Karpas-422 (cell line): Measurements from ENCODE around the gene NHS. TPM values are rescaled to one million over a fixed set of nuclear protein-coding genes. Genes with fewer than 3 reads are reported as not detected.

Experiments used
- DNase-seq: peaks from one replicate; pipeline ENCODE4 v3.0.0-alpha.2; 2015
- H2AFZ ChIP-seq: fragments of 200-600 bp; sonication (generic); 2 replicates; pipeline ENCODE4 v1.6.1; 2014; ENCODE audit warnings: antibody characterized with exemption, low read length, mixed read lengths
- H3K27ac ChIP-seq: fragments of 200-600 bp; sonication (generic); 2 replicates; pipeline ENCODE4 v1.5.1; 2014; ENCODE audit warnings: mild to moderate bottlenecking, low read length, moderate library complexity
- H3K27me3 ChIP-seq: fragments of 200-600 bp; sonication (generic); 2 replicates; pipeline ENCODE4 v1.6.1; 2014; ENCODE audit warnings: low read length, mixed read lengths
- H3K36me3 ChIP-seq: fragments of 200-600 bp; sonication (generic); 2 replicates; pipeline ENCODE4 v1.6.1; 2014; ENCODE audit warnings: low read length, mixed read lengths; ENCODE audit not compliant: insufficient read depth
- H3K4me1 ChIP-seq: fragments of 200-600 bp; sonication (generic); 2 replicates; pipeline ENCODE4 v1.6.1; 2014; ENCODE audit warnings: mild to moderate bottlenecking, low read length, mixed read lengths
- H3K4me2 ChIP-seq: fragments of 200-600 bp; sonication (generic); 2 replicates; pipeline ENCODE4 v1.6.1; 2014; ENCODE audit warnings: low read length, low read depth, mild to moderate bottlenecking; ENCODE audit not compliant: poor library complexity, severe bottlenecking
- H3K4me3 ChIP-seq: fragments of 200-600 bp; sonication (generic); 2 replicates; pipeline ENCODE4 v1.5.1; 2014; ENCODE audit warnings: mild to moderate bottlenecking, antibody characterized with exemption, low read length, mixed read lengths
- H3K79me2 ChIP-seq: fragments of 200-600 bp; sonication (generic); 2 replicates; pipeline ENCODE4 v1.6.1; 2014; ENCODE audit warnings: mild to moderate bottlenecking, low read length, mixed read lengths
- H3K9ac ChIP-seq: fragments of 200-600 bp; sonication (generic); 2 replicates; pipeline ENCODE4 v1.6.0; 2014; ENCODE audit warnings: low read length
- H3K9me2 ChIP-seq: fragments of 200-600 bp; sonication (generic), shearing (Covaris generic); replicated peaks from 2 replicates; pipeline ENCODE4 v1.6.0; 2014; ENCODE audit warnings: mild to moderate bottlenecking, low read length, moderate library complexity; ENCODE audit not compliant: insufficient read depth
- H3K9me3 ChIP-seq: fragments of 300-700, 200-600 bp; sonication (generic); 2 replicates; pipeline ENCODE4 v1.6.1; 2014; ENCODE audit warnings: low read length, mixed read lengths
- H4K20me1 ChIP-seq: fragments of 200-600 bp; sonication (generic); 2 replicates; pipeline ENCODE4 v1.6.1; 2014; ENCODE audit warnings: mild to moderate bottlenecking, antibody characterized with exemption, low read length, low read depth; ENCODE audit not compliant: insufficient read depth
- total RNA-seq: library from RNA; depleted of rRNA; stranded (reverse); fragments of >200 nt; shearing (Covaris generic); gene quantifications from 2 replicates; pipeline ENCODE4 v1.2.3, GENCODE V29; 2014; ENCODE audit warnings: low replicate concordance

Gene NHS
- total RNA-seq, 1 experiment from 2014 or later = 0.15 TPM

DNA sequence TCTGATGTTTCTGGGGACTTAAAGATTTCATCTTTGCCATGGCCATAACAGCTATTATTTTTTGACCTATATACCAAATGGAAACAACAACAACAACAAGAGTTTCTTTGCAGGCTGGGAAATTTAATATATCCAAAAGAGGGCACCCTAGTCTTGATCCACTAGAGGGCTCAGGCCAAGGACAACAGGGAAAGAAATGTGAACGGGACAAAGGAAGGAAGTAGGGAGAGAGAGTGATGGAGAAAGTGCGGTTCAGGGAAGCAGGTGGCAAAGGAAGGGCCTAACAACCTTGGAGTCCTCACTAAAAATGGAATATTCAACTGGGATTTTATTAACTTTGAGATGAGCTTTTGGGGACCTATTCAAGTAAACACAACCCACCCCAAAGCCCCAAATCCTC, 294.5 kb downstream of the NHS start:
- H3K36me3 ChIP-seq = no peaks in the 10 kb centered on the region
- no peak overlapping the region for H3K27ac ChIP-seq
- no peak overlapping the region for H2AFZ ChIP-seq
- no peaks in the 10 kb centered on the region for H4K20me1 ChIP-seq
- no peaks in the 10 kb centered on the region for H3K79me2 ChIP-seq
- H3K4me3 ChIP-seq = no peak overlapping the region
- H3K4me2 ChIP-seq = no peak overlapping the region
- no peaks in the 10 kb centered on the region for H3K9me2 ChIP-seq
- no peaks in the 10 kb centered on the region for H3K4me1 ChIP-seq
- no peak for DNase-seq
- H3K9me3 ChIP-seq = no peaks in the 10 kb centered on the region
- H3K9ac ChIP-seq = no peak overlapping the region
- H3K27me3 ChIP-seq = no peaks in the 10 kb centered on the region

DNA sequence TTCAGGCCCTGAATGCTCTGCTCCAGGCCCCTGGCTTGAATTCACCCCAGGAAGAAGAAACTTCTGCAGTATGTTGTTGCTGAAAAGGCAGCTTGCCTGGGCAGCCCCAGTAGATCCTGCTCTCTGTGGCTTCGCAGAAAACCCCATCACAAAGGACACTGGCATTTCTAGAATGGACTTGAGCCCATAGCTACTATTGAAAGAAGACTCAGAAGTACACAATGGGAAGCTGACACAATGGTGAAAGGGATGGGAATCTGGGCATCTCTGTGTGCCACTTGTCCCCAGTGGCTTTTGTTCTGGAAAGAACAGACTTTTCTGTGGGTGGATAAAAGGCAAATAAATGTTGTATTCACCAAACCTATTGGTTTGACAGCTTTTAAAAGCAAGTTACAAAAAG, 294.9 kb downstream of the NHS start:
- no peaks in the 10 kb centered on the region for H3K79me2 ChIP-seq
- H3K4me3 ChIP-seq = no peak overlapping the region
- H3K36me3 ChIP-seq = no peaks in the 10 kb centered on the region
- no peaks in the 10 kb centered on the region for H3K9me3 ChIP-seq
- no peak for DNase-seq
- no peaks in the 10 kb centered on the region for H3K4me1 ChIP-seq
- H3K9ac ChIP-seq = no peak overlapping the region
- H2AFZ ChIP-seq = no peak overlapping the region
- no peak overlapping the region for H3K4me2 ChIP-seq
- H3K27me3 ChIP-seq = no peaks in the 10 kb centered on the region
- H3K9me2 ChIP-seq = no peaks in the 10 kb centered on the region
- H4K20me1 ChIP-seq = no peaks in the 10 kb centered on the region
- H3K27ac ChIP-seq = no peak overlapping the region

DNA sequence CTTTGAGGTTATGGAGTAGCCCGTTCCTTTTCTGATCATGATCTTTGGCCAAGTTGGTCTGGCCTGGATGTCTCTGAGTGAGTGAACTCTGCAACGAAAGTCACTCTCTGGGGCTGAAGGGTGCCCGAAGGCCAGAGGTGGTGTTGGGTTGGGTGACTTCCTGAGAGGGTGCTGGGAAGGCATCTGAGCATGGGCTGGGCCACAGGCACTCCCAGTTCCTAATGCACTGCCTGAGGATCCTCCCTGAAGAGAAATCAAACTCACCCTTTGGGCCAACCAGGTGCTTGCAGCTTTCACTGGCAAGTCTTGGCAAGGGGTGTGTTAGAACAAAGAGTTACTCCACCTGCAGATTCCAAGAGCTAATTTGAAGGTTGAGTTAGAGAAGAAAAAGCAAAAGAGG, 295.9 kb downstream of the NHS start:
- no peaks in the 10 kb centered on the region for H4K20me1 ChIP-seq
- H3K4me3 ChIP-seq = no peak overlapping the region
- no peaks in the 10 kb centered on the region for H3K79me2 ChIP-seq
- no peaks in the 10 kb centered on the region for H3K27me3 ChIP-seq
- no peak overlapping the region for H2AFZ ChIP-seq
- H3K4me1 ChIP-seq = no peaks in the 10 kb centered on the region
- H3K36me3 ChIP-seq = no peaks in the 10 kb centered on the region
- no peak overlapping the region for H3K27ac ChIP-seq
- H3K9me2 ChIP-seq = no peaks in the 10 kb centered on the region
- no peak overlapping the region for H3K4me2 ChIP-seq
- no peaks in the 10 kb centered on the region for H3K9me3 ChIP-seq
- H3K9ac ChIP-seq = no peak overlapping the region
- DNase-seq = no peak

DNA sequence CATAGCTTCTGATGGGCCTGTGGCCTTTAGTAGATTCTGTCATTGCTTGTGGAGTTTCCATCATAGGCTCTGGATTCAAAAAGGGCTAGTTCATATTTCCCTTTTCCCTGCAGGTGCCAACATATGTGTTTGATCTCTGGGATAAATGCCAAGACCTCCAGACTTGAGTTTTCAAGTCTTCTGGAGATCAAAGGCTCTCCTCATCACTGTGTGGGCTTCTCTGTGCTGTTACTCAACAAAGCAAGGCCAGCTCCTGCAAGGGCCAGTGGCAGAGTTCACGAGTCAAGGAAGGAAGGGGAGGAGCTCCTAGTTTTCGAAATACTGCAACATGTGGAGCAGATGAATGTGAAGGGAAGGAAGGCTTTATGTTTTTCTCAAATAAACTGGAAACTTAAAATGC, 299.6 kb downstream of the NHS start:
- H3K79me2 ChIP-seq = no peaks in the 10 kb centered on the region
- H4K20me1 ChIP-seq = no peaks in the 10 kb centered on the region
- no peaks in the 10 kb centered on the region for H3K9me2 ChIP-seq
- no peak overlapping the region for H3K9ac ChIP-seq
- no peaks in the 10 kb centered on the region for H3K4me1 ChIP-seq
- H3K36me3 ChIP-seq = no peaks in the 10 kb centered on the region
- no peak overlapping the region for H3K4me3 ChIP-seq
- DNase-seq = no peak
- H3K9me3 ChIP-seq = no peaks in the 10 kb centered on the region
- no peaks in the 10 kb centered on the region for H3K27me3 ChIP-seq
- H2AFZ ChIP-seq = no peak overlapping the region
- H3K27ac ChIP-seq = no peak overlapping the region
- H3K4me2 ChIP-seq = no peak overlapping the region

- Histone ChIP-seq H3K9ac (no peak overlapping the region), H3K4me3 (no peak overlapping the region), H2AFZ (no peak overlapping the region), H3K4me1 (no peaks in the 10 kb centered on the region), H3K79me2 (no peaks in the 10 kb centered on the region), H3K27ac (no peak overlapping the region), H3K9me3 (no peaks in the 10 kb centered on the region), H3K27me3 (no peaks in the 10 kb centered on the region), H3K36me3 (no peaks in the 10 kb centered on the region), H3K9me2 (no peaks in the 10 kb centered on the region), H4K20me1 (no peaks in the 10 kb centered on the region), H3K4me2 (no peak overlapping the region)
- DNase-seq = no peak
These were observed 304.3 kb downstream of the NHS start for GRCh38 chrX:17679261-17679660.

GRCh38 chrX:17679820-17680219, 304.8 kb downstream of the NHS start:
- no peak overlapping the region for H2AFZ ChIP-seq
- no peak overlapping the region for H3K4me3 ChIP-seq
- H3K4me1 ChIP-seq = no peaks in the 10 kb centered on the region
- H3K27ac ChIP-seq = no peak overlapping the region
- no peaks in the 10 kb centered on the region for H3K9me2 ChIP-seq
- no peaks in the 10 kb centered on the region for H4K20me1 ChIP-seq
- H3K9ac ChIP-seq = no peak overlapping the region
- H3K79me2 ChIP-seq = no peaks in the 10 kb centered on the region
- H3K27me3 ChIP-seq = no peaks in the 10 kb centered on the region
- H3K4me2 ChIP-seq = no peak overlapping the region
- no peak for DNase-seq
- no peaks in the 10 kb centered on the region for H3K36me3 ChIP-seq
- no peaks in the 10 kb centered on the region for H3K9me3 ChIP-seq

DNA sequence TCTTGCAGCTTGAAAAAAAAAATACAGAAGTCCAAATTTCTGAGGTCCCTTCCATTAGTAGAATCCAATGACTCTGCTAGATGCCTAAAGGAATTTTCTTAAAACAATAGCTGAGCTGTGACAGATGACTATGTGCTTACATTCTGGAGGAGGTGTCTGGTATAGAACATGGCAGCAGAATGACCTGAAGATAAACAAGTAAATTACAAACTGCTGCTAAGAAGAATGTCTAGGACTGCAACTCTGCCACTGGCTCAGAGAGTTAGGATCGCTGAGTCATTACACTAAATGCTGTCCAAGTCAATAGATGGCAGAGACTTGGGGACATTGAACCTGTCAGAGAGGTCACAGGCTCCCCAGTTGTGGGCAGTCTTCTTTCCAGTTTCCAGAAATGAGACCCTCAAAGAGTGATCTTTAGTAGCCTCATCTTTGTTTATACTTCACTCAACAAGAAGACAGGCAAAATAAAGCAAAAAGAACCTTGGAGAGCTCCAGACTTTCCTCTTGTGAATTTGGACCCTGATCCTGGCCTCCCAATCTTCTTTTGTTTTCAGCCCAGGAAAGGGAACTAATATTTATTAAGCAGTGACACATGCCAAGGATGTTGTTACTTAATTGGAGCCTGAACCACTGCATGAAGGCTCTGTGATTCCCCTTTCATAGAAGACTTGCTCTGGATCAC, 305.9 kb downstream of the NHS start:
- H3K4me1 ChIP-seq = no peaks in the 10 kb centered on the region
- H3K9me2 ChIP-seq = no peaks in the 10 kb centered on the region
- H3K9me3 ChIP-seq = no peaks in the 10 kb centered on the region
- H2AFZ ChIP-seq = no peak overlapping the region
- no peak overlapping the region for H3K9ac ChIP-seq
- H3K27me3 ChIP-seq = no peaks in the 10 kb centered on the region
- H4K20me1 ChIP-seq = no peaks in the 10 kb centered on the region
- DNase-seq = no peak
- no peaks in the 10 kb centered on the region for H3K79me2 ChIP-seq
- no peak overlapping the region for H3K27ac ChIP-seq
- no peak overlapping the region for H3K4me3 ChIP-seq
- no peak overlapping the region for H3K4me2 ChIP-seq
- H3K36me3 ChIP-seq = no peaks in the 10 kb centered on the region

DNA sequence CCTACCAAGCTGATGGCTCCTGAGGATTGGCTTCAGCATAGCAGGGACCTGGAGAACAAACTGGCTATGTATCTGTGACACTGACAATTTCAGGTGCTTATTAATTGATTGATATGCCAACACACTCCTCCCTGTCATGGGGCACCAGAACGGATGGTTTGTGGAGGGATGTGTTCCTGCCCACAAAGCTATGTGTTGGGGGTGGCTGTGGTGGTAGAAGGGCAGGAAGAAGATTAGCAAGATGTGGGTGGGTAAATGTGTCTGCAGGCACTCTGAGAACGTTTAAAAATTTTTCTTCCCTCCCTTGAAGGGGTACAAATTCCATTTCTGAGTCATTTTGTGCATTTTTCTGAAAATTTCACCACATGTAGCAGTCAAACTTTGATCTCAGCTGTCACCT, 307.3 kb downstream of the NHS start:
- H4K20me1 ChIP-seq = no peaks in the 10 kb centered on the region
- H3K9me3 ChIP-seq = no peaks in the 10 kb centered on the region
- no peaks in the 10 kb centered on the region for H3K36me3 ChIP-seq
- H3K27me3 ChIP-seq = no peaks in the 10 kb centered on the region
- no peak overlapping the region for H3K4me3 ChIP-seq
- H3K9ac ChIP-seq = no peak overlapping the region
- no peaks in the 10 kb centered on the region for H3K9me2 ChIP-seq
- DNase-seq = no peak
- H2AFZ ChIP-seq = no peak overlapping the region
- H3K79me2 ChIP-seq = no peaks in the 10 kb centered on the region
- no peaks in the 10 kb centered on the region for H3K4me1 ChIP-seq
- H3K27ac ChIP-seq = no peak overlapping the region
- H3K4me2 ChIP-seq = no peak overlapping the region

GRCh38 chrX:17685026-17685425, 310.0 kb downstream of the NHS start:
- Histone ChIP-seq H3K36me3 (no peaks in the 10 kb centered on the region), H3K27me3 (no peaks in the 10 kb centered on the region), H3K9me2 (no peaks in the 10 kb centered on the region), H4K20me1 (no peaks in the 10 kb centered on the region), H2AFZ (no peak overlapping the region), H3K9ac (no peak overlapping the region), H3K79me2 (no peaks in the 10 kb centered on the region), H3K4me3 (no peak overlapping the region), H3K27ac (no peak overlapping the region), H3K4me1 (no peaks in the 10 kb centered on the region), H3K4me2 (no peak overlapping the region), H3K9me3 (no peaks in the 10 kb centered on the region)
- DNase-seq = no peak
